Measurements from ENCODE around the gene H19. TPM values are rescaled to one million over a fixed set of nuclear protein-coding genes. Genes with fewer than 3 reads are reported as not detected.

Gene H19
- total RNA-seq, 1 donor: 4.3 TPM

- H3K4me3 ChIP-seq (ENCODE audit: insufficient read depth, low read length): no peak overlapping the region
- H2AFZ ChIP-seq (ENCODE audit: low read length): no peak overlapping the region
- no peaks in the 10 kb centered on the region for H3K9me3 ChIP-seq (ENCODE audit: low read depth, low read length)
- no peaks in the 10 kb centered on the region for H4K20me1 ChIP-seq (ENCODE audit: insufficient read depth, low read length)
- H3K4me1 ChIP-seq (ENCODE audit: insufficient read depth, low read length): no peaks in the 10 kb centered on the region
- H3K27ac ChIP-seq (ENCODE audit: low read depth, low read length): no peak overlapping the region
- H3K27me3 ChIP-seq (ENCODE audit: insufficient read depth, low read length): no peaks in the 10 kb centered on the region
- DNase-seq (ENCODE audit: insufficient read length, low spot score, missing footprints): no peak
- no peak for TF ChIP-seq CTCF (IDR thresholded peaks at IDR 0.05; ENCODE audit: extremely low read depth, low read depth, low read length)
- no peak overlapping the region for H3K4me2 ChIP-seq (ENCODE audit: insufficient read depth, low read length)
- H3K36me3 ChIP-seq (ENCODE audit: insufficient read depth, low read length): no peaks in the 10 kb centered on the region
- no peaks in the 10 kb centered on the region for H3K79me2 ChIP-seq (ENCODE audit: insufficient read depth, low read length)
Observed at GRCh38 chr11:1966531-1966930, 31.1 kb downstream of the H19 start.

GRCh38 chr11:1964955-1965354 lies 32.7 kb downstream of the H19 start:
- Histone ChIP-seq H3K4me1 (ENCODE audit: insufficient read depth, low read length) (no peaks in the 10 kb centered on the region), H3K4me3 (ENCODE audit: insufficient read depth, low read length) (no peak overlapping the region), H3K4me2 (ENCODE audit: insufficient read depth, low read length) (no peak overlapping the region), H3K9me3 (ENCODE audit: low read depth, low read length) (no peaks in the 10 kb centered on the region), H3K27me3 (ENCODE audit: insufficient read depth, low read length) (no peaks in the 10 kb centered on the region), H3K36me3 (ENCODE audit: insufficient read depth, low read length) (no peaks in the 10 kb centered on the region), H3K27ac (ENCODE audit: low read depth, low read length) (no peak overlapping the region), H2AFZ (ENCODE audit: low read length) (no peak overlapping the region), H4K20me1 (ENCODE audit: insufficient read depth, low read length) (no peaks in the 10 kb centered on the region), H3K79me2 (ENCODE audit: insufficient read depth, low read length) (no peaks in the 10 kb centered on the region)
- DNase-seq (ENCODE audit: insufficient read length, low spot score, missing footprints): no peak
- no peak for TF ChIP-seq CTCF (IDR thresholded peaks at IDR 0.05; ENCODE audit: extremely low read depth, low read depth, low read length)

GRCh38 chr11:1964348-1964747 lies 33.3 kb downstream of the H19 start:
- Histone ChIP-seq H4K20me1 (ENCODE audit: insufficient read depth, low read length) (no peaks in the 10 kb centered on the region), H3K27ac (ENCODE audit: low read depth, low read length) (no peak overlapping the region), H2AFZ (ENCODE audit: low read length) (no peak overlapping the region), H3K4me3 (ENCODE audit: insufficient read depth, low read length) (no peak overlapping the region), H3K79me2 (ENCODE audit: insufficient read depth, low read length) (no peaks in the 10 kb centered on the region), H3K4me1 (ENCODE audit: insufficient read depth, low read length) (no peaks in the 10 kb centered on the region), H3K36me3 (ENCODE audit: insufficient read depth, low read length) (no peaks in the 10 kb centered on the region), H3K4me2 (ENCODE audit: insufficient read depth, low read length) (no peak overlapping the region), H3K27me3 (ENCODE audit: insufficient read depth, low read length) (no peaks in the 10 kb centered on the region), H3K9me3 (ENCODE audit: low read depth, low read length) (no peaks in the 10 kb centered on the region)
- TF ChIP-seq CTCF (IDR thresholded peaks at IDR 0.05; ENCODE audit: extremely low read depth, low read depth, low read length): no peak
- DNase-seq (ENCODE audit: insufficient read length, low spot score, missing footprints): no peak

GRCh38 chr11:1963864-1964263 lies 33.8 kb downstream of the H19 start:
- Histone ChIP-seq H4K20me1 (ENCODE audit: insufficient read depth, low read length) (no peaks in the 10 kb centered on the region), H2AFZ (ENCODE audit: low read length) (no peak overlapping the region), H3K27ac (ENCODE audit: low read depth, low read length) (no peak overlapping the region), H3K27me3 (ENCODE audit: insufficient read depth, low read length) (no peaks in the 10 kb centered on the region), H3K4me3 (ENCODE audit: insufficient read depth, low read length) (no peak overlapping the region), H3K79me2 (ENCODE audit: insufficient read depth, low read length) (no peaks in the 10 kb centered on the region), H3K36me3 (ENCODE audit: insufficient read depth, low read length) (no peaks in the 10 kb centered on the region), H3K4me1 (ENCODE audit: insufficient read depth, low read length) (no peaks in the 10 kb centered on the region), H3K4me2 (ENCODE audit: insufficient read depth, low read length) (no peak overlapping the region), H3K9me3 (ENCODE audit: low read depth, low read length) (no peaks in the 10 kb centered on the region)
- no peak for TF ChIP-seq CTCF (IDR thresholded peaks at IDR 0.05; ENCODE audit: extremely low read depth, low read depth, low read length)
- no peak for DNase-seq (ENCODE audit: insufficient read length, low spot score, missing footprints)

Data from osteoblast (primary cell).